SU-DHL-6 (cell line): ENCODE results near the gene ZNF627.

Source experiments
- EZH2phosphoT487 ChIP-seq: fragments of 200-600 bp; sonication (generic), shearing (Covaris generic); conservative IDR thresholded peaks from 2 replicates; pipeline ENCODE4 v1.6.1; 2018; ENCODE audit warnings: mild to moderate bottlenecking, antibody characterized with exemption, low read length, moderate library complexity, mixed read lengths
- TF ChIP-seq, protein P1 (sequence below): fragments of 200-600 bp; sonication (generic); IDR thresholded peaks from one replicate; pipeline ENCODE4 v1.5.1; 2017; ENCODE audit warnings: antibody characterized with exemption, mild to moderate bottlenecking, low read length, moderate library complexity; ENCODE audit not compliant: insufficient read depth, poor library complexity, severe bottlenecking

DNA sequence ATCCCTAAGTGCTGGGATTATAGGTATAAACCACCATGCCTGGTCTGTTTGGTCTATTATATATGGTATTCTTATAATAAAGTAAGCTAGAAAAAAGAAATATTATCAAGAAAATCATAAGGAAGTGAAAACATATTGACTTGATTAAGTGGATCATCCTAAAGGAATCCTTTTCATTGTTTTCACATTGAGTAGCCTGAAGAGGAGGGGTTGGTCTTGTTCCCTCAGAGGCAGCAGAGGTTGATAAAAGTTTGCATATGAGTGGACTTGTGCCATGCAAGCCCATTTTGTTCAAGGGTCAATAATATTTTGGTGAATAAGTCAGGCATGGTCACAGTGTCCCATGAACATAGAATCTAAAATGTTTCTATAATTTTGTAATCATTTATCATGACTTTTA, 52.7 kb downstream of the ZNF627 start:
- TF ChIP-seq, protein P1, sequence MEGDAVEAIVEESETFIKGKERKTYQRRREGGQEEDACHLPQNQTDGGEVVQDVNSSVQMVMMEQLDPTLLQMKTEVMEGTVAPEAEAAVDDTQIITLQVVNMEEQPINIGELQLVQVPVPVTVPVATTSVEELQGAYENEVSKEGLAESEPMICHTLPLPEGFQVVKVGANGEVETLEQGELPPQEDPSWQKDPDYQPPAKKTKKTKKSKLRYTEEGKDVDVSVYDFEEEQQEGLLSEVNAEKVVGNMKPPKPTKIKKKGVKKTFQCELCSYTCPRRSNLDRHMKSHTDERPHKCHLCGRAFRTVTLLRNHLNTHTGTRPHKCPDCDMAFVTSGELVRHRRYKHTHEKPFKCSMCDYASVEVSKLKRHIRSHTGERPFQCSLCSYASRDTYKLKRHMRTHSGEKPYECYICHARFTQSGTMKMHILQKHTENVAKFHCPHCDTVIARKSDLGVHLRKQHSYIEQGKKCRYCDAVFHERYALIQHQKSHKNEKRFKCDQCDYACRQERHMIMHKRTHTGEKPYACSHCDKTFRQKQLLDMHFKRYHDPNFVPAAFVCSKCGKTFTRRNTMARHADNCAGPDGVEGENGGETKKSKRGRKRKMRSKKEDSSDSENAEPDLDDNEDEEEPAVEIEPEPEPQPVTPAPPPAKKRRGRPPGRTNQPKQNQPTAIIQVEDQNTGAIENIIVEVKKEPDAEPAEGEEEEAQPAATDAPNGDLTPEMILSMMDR = no peak
- TF ChIP-seq EZH2phosphoT487 = no peak
